DND-41 (cell line): ENCODE measurements around the gene ASIC2.

Experiments used
- EZH2 ChIP-seq: IDR thresholded peaks from 3 replicates; pipeline ENCODE4 v1.6.1; 2012; ENCODE audit warnings: borderline replicate concordance, low read depth, mild to moderate bottlenecking, moderate library complexity, low read length, inconsistent platforms; ENCODE audit not compliant: severe bottlenecking
- TF ChIP-seq, protein P1 (sequence below): IDR thresholded peaks from 2 replicates; pipeline ENCODE4 v1.5.1; 2012; ENCODE audit warnings: borderline replicate concordance, low read length, moderate library complexity, mild to moderate bottlenecking; ENCODE audit not compliant: poor library complexity, severe bottlenecking; ENCODE audit errors: extremely low read depth

DNA sequence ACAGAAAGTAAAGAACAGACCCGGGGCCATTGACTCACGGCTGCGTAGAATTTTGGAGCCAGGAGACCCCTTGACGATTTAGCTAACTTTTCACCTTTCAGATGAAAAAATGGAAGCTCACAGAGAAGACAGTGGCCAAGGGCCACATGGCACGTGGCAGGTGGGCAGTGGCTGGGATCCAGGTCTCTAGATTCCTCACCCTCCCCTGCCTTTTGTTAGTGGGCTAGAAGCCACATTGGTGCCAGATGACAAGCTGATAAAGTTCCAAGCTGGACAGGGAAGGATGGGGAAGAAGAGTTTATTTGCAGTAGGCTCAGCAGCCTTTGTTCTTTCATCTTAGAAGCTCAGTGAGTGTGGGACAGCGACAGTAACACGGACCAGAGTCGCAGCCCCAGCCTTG, 195.7 kb downstream of the ASIC2 start:
- TF ChIP-seq, protein P1, sequence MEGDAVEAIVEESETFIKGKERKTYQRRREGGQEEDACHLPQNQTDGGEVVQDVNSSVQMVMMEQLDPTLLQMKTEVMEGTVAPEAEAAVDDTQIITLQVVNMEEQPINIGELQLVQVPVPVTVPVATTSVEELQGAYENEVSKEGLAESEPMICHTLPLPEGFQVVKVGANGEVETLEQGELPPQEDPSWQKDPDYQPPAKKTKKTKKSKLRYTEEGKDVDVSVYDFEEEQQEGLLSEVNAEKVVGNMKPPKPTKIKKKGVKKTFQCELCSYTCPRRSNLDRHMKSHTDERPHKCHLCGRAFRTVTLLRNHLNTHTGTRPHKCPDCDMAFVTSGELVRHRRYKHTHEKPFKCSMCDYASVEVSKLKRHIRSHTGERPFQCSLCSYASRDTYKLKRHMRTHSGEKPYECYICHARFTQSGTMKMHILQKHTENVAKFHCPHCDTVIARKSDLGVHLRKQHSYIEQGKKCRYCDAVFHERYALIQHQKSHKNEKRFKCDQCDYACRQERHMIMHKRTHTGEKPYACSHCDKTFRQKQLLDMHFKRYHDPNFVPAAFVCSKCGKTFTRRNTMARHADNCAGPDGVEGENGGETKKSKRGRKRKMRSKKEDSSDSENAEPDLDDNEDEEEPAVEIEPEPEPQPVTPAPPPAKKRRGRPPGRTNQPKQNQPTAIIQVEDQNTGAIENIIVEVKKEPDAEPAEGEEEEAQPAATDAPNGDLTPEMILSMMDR, result no peak
- no peak for TF ChIP-seq EZH2
